ENCODE data around the gene PTRH2. TPM values are rescaled to one million over a fixed set of nuclear protein-coding genes. Genes with fewer than 3 reads are reported as not detected.

PTRH2 gene
- total RNA-seq, 1 donor from 2014 or later = 10.9 TPM

- H3K27me3 ChIP-seq (ENCODE audit: low read depth) = no peaks in the 10 kb centered on the region
- no peaks in the 10 kb centered on the region for H3K36me3 ChIP-seq
- peak overlapping the region; percentile 93 for H3K27ac ChIP-seq (replicated peaks)
- H3K4me3 ChIP-seq = peak overlapping the region; percentile 88
- H3K4me1 ChIP-seq = peaks cover 72% of the 10 kb centered on the region
- no peak for TF ChIP-seq CTCF (IDR thresholded peaks at IDR 0.05; ENCODE audit: borderline replicate concordance)
- H3K9me3 ChIP-seq (replicated peaks) = no peaks in the 10 kb centered on the region
- intact Hi-C loops (cut with micrococcal nuclease) = no loop called here
- DNase-seq = no peak
Observed at GRCh38 chr17:59707971-59708430, 771 bp upstream of the PTRH2 start.

- no peak for TF ChIP-seq CTCF (IDR thresholded peaks at IDR 0.05; ENCODE audit: borderline replicate concordance)
- Histone ChIP-seq H3K27ac (replicated peaks) (no peak overlapping the region), H3K9me3 (replicated peaks) (no peaks in the 10 kb centered on the region), H3K4me3 (no peak overlapping the region), H3K4me1 (peaks cover 30% of the 10 kb centered on the region), H3K27me3 (ENCODE audit: low read depth) (no peaks in the 10 kb centered on the region), H3K36me3 (peaks cover 29% of the 10 kb centered on the region)
- no peak for DNase-seq
- intact Hi-C loops (cut with micrococcal nuclease) = no loop called here
Observed at GRCh38 chr17:59702304-59702703, 4.9 kb downstream of the PTRH2 start.

- Histone ChIP-seq H3K27ac (replicated peaks) (no peak overlapping the region), H3K4me3 (no peak overlapping the region), H3K4me1 (peaks cover 6% of the 10 kb centered on the region), H3K27me3 (ENCODE audit: low read depth) (no peaks in the 10 kb centered on the region), H3K9me3 (replicated peaks) (no peaks in the 10 kb centered on the region), H3K36me3 (peaks cover 53% of the 10 kb centered on the region)
- no peak for DNase-seq
- intact Hi-C loops (cut with micrococcal nuclease) = no loop called here
- no peak for TF ChIP-seq CTCF (IDR thresholded peaks at IDR 0.05; ENCODE audit: borderline replicate concordance)
Observed at GRCh38 chr17:59699786-59700185, 7.4 kb downstream of the PTRH2 start.

GRCh38 chr17:59699218-59699617 is 8.0 kb downstream of the PTRH2 start:
- Histone ChIP-seq H3K4me3 (no peak overlapping the region), H3K27me3 (ENCODE audit: low read depth) (no peaks in the 10 kb centered on the region), H3K4me1 (peaks cover 5% of the 10 kb centered on the region), H3K9me3 (replicated peaks) (no peaks in the 10 kb centered on the region), H3K27ac (replicated peaks) (no peak overlapping the region), H3K36me3 (peaks cover 57% of the 10 kb centered on the region)
- no peak for DNase-seq
- TF ChIP-seq CTCF (IDR thresholded peaks at IDR 0.05; ENCODE audit: borderline replicate concordance) = no peak
- intact Hi-C loops (cut with micrococcal nuclease) = no loop called here

- no peaks in the 10 kb centered on the region for H3K9me3 ChIP-seq (replicated peaks)
- no peak overlapping the region for H3K4me3 ChIP-seq
- intact Hi-C loops (cut with micrococcal nuclease) = no loop called here
- peaks cover 68% of the 10 kb centered on the region for H3K36me3 ChIP-seq
- no peak for TF ChIP-seq CTCF (IDR thresholded peaks at IDR 0.05; ENCODE audit: borderline replicate concordance)
- no peaks in the 10 kb centered on the region for H3K27me3 ChIP-seq (ENCODE audit: low read depth)
- no peak for DNase-seq
- peaks cover 5% of the 10 kb centered on the region for H3K4me1 ChIP-seq
- H3K27ac ChIP-seq (replicated peaks) = no peak overlapping the region
Observed at GRCh38 chr17:59698143-59698542, 9.1 kb downstream of the PTRH2 start.

All from left ventricle myocardium inferior (tissue), 1 donor.